T-cell (primary cell): ENCODE results near the gene RALGAPA1. TPM values are rescaled to one million over a fixed set of nuclear protein-coding genes. Genes with fewer than 3 reads are reported as not detected.

Experiments used
- ATAC-seq, 4 experiments: fragments of 200-7000 bp in 3 of 4; fragments of 150-1000 bp in 1 of 4; cut with Tn5 transposase; replicated peaks in 1 of 4; 1 replicate in 3 of 4; 2 replicates in 1 of 4; pipeline ENCODE4 v1.10.0; 2021; ENCODE audit warnings: moderate library complexity in 3 of 4, mild to moderate bottlenecking in 2 of 4, moderate number of reproducible peaks in 1 of 4
- CTCF ChIA-PET, 2 donors: fragments of 300-600 bp; sonication (Branson Sonifier 250); formaldehyde crosslinking; loops; one replicate each; lab custom pipeline; 2022; ENCODE audit warnings: antibody characterized with exemption in 2 of 2; lab: Charles Lee
- POLR2A ChIA-PET, 2 donors: fragments of 300-600 bp; sonication (Branson Sonifier 250); formaldehyde crosslinking; loops; one replicate each; lab custom pipeline; 2022; ENCODE audit warnings: antibody characterized with exemption in 2 of 2; lab: Charles Lee
- DNase-seq, 35 experiments: peaks; one replicate each; pipeline versions ENCODE4 v3.0.0 to v3.0.0-alpha.2; 2013 to 2023
- H3K27ac ChIP-seq: one replicate; pipeline ENCODE4 v1.5.1; 2013; ENCODE audit warnings: low read length
- H3K27me3 ChIP-seq, 2 experiments: replicated peaks in 1 of 2; 1 replicate in 1 of 2; 2 replicates in 1 of 2; pipeline versions ENCODE4 v1.6.1 to v1.7.0; 2013; ENCODE audit warnings: low read length in 1 of 2, mixed read lengths in 1 of 2; ENCODE audit not compliant: control insufficient read depth in 2 of 2, insufficient read depth in 2 of 2; ENCODE audit errors: extremely low read depth in 1 of 2
- H3K36me3 ChIP-seq, 2 donors: 1 replicate in 1 of 2; 2 replicates in 1 of 2; pipeline versions ENCODE4 v1.6.1 to v1.7.0; 2013; ENCODE audit warnings: low read length in 1 of 2; ENCODE audit not compliant: control insufficient read depth in 2 of 2, insufficient read depth in 1 of 2; ENCODE audit errors: extremely low read depth in 1 of 2
- H3K4me1 ChIP-seq, 2 experiments: 1 replicate in 1 of 2; 2 replicates in 1 of 2; pipeline versions ENCODE4 v1.6.1 to v1.7.0; 2013; ENCODE audit warnings: low read length in 2 of 2, mixed read lengths in 1 of 2; ENCODE audit not compliant: insufficient read depth in 2 of 2, control insufficient read depth in 1 of 2; ENCODE audit errors: extremely low read depth in 1 of 2
- H3K4me3 ChIP-seq, 2 donors: 1 replicate in 1 of 2; 2 replicates in 1 of 2; pipeline versions ENCODE4 v1.5.1 to v1.7.0; 2013; ENCODE audit warnings: mild to moderate bottlenecking in 2 of 2, low read length in 1 of 2, moderate library complexity in 1 of 2; ENCODE audit not compliant: control insufficient read depth in 1 of 2; ENCODE audit errors: extremely low read depth in 1 of 2
- H3K9me3 ChIP-seq: 2 replicates; pipeline ENCODE4 v1.7.0; 2013
- H3K27ac Mint-ChIP-seq, 2 donors: one replicate each; pipeline ENCODE4 v1.8.0; 2020 to 2021; ENCODE audit warnings: mild to moderate bottlenecking in 2 of 2, mixed read lengths in 2 of 2
- H3K27me3 Mint-ChIP-seq, 2 donors: one replicate each; pipeline ENCODE4 v1.8.0; 2021 to 2022; ENCODE audit warnings: mixed read lengths in 2 of 2
- H3K36me3 Mint-ChIP-seq: one replicate; pipeline ENCODE4 v1.8.0; 2021; ENCODE audit warnings: mixed read lengths
- H3K4me1 Mint-ChIP-seq, 3 donors: one replicate each; pipeline ENCODE4 v1.8.0; 2020 to 2022; ENCODE audit warnings: mixed read lengths in 3 of 3, mild to moderate bottlenecking in 1 of 3
- H3K4me3 Mint-ChIP-seq, 3 donors: one replicate each; pipeline ENCODE4 v1.8.0; 2020 to 2022; ENCODE audit warnings: mild to moderate bottlenecking in 3 of 3, mixed read lengths in 3 of 3, moderate library complexity in 3 of 3
- H3K9me3 Mint-ChIP-seq, 3 donors: one replicate each; pipeline ENCODE4 v1.8.0; 2020 to 2022; ENCODE audit warnings: mixed read lengths in 3 of 3
- WGBS: methylation state at CpG from one replicate; pipeline ENCODE4 v1.1.5; 2013; ENCODE audit warnings: missing lambda C conversion rate; ENCODE audit not compliant: insufficient coverage; 5-methylcytosine and 5-hydroxymethylcytosine counted together
- total RNA-seq, 35 experiments: library from RNA in 6 of 35; stranded (reverse) in 6 of 35; fragments of 120-200 nt in 1 of 35; gene quantifications; one replicate each; pipeline versions ENCODE4 v1.2.1 to v1.2.4 and lab custom pipeline; 2013 to 2026

The RALGAPA1 gene
- total RNA-seq, 5 donors from 2014 or later (not counting 1 experiment from before 2014, with no cell fraction given): 65.1 to 88.9 (median 82.9) TPM

GRCh38 chr14:35661875-35662274 lies 147.2 kb downstream of the RALGAPA1 start:
- Histone ChIP-seq H3K4me3 (no peak overlapping the region), H3K9me3 (no peaks in the 10 kb centered on the region), H3K4me1 (no peaks in the 10 kb centered on the region), H3K27ac (no peak overlapping the region), H3K36me3 (peaks cover 0 to 7% of the 10 kb centered on the region in 2 donors), H3K27me3 (no peaks in the 10 kb centered on the region)
- CTCF ChIA-PET: no interaction called here
- Mint-ChIP-seq H3K27ac (no peak overlapping the region), H3K4me1 (no peaks in the 10 kb centered on the region), H3K36me3 (peaks cover 45% of the 10 kb centered on the region), H3K9me3 (no peaks in the 10 kb centered on the region), H3K27me3 (no peaks in the 10 kb centered on the region), H3K4me3 (no peak overlapping the region)
- WGBS: no CpG with 5 or more reads among the region's 3 CpGs
- POLR2A ChIA-PET: no interaction called here
- ATAC-seq: no peak
- DNase-seq: no peak

GRCh38 chr14:35653045-35653444 lies 156.1 kb downstream of the RALGAPA1 start:
- H3K4me3 ChIP-seq: no peak overlapping the region
- ATAC-seq (no peak), DNase-seq (no peak)
- ChIA-PET POLR2A (no interaction called here), CTCF (interaction anchor here in 1 of 2 donors (0.6 kb wide), 1 partner anchor 880 kb away, joined by 3 read pairs; no protein-coding TSS in a partner anchor)
- H3K4me3 Mint-ChIP-seq: no peak overlapping the region
- peaks cover 0 to 4% (median 0%) of the 10 kb centered on the region in 3 donors for H3K9me3 Mint-ChIP-seq
- H3K27ac Mint-ChIP-seq: no peak overlapping the region
- no peaks in the 10 kb centered on the region for H3K27me3 ChIP-seq
- H3K27me3 Mint-ChIP-seq: no peaks in the 10 kb centered on the region
- H3K36me3 ChIP-seq: peaks cover 4 to 8% of the 10 kb centered on the region in 2 donors
- H3K4me1 ChIP-seq: no peaks in the 10 kb centered on the region
- 90% methylated on average over 1 of the region's 1 CpG for WGBS
- H3K27ac ChIP-seq: no peak overlapping the region
- H3K9me3 ChIP-seq: no peaks in the 10 kb centered on the region
- no peaks in the 10 kb centered on the region for H3K4me1 Mint-ChIP-seq
- H3K36me3 Mint-ChIP-seq: peaks cover 39% of the 10 kb centered on the region

- CTCF ChIA-PET: no interaction called here
- H3K4me3 Mint-ChIP-seq: no peak overlapping the region
- peaks cover 17 to 34% (median 26%) of the 10 kb centered on the region in 3 donors for H3K9me3 Mint-ChIP-seq
- Histone ChIP-seq H3K27ac (no peak overlapping the region), H3K27me3 (no peaks in the 10 kb centered on the region), H3K36me3 (peaks cover 0 to 30% of the 10 kb centered on the region in 2 donors), H3K4me1 (no peaks in the 10 kb centered on the region), H3K4me3 (no peak overlapping the region), H3K9me3 (no peaks in the 10 kb centered on the region)
- H3K36me3 Mint-ChIP-seq: peaks cover 75% of the 10 kb centered on the region
- POLR2A ChIA-PET: no interaction called here
- H3K27me3 Mint-ChIP-seq: no peaks in the 10 kb centered on the region
- DNase-seq (no peak), ATAC-seq (no peak)
- no peaks in the 10 kb centered on the region for H3K4me1 Mint-ChIP-seq
- H3K27ac Mint-ChIP-seq: no peak overlapping the region
These were observed 165.6 kb downstream of the RALGAPA1 start for GRCh38 chr14:35643513-35643912.

GRCh38 chr14:35637851-35638250 lies 171.2 kb downstream of the RALGAPA1 start:
- no peak overlapping the region for H3K4me3 Mint-ChIP-seq
- H3K36me3 ChIP-seq: peaks cover 0 to 28% of the 10 kb centered on the region in 2 donors
- no peaks in the 10 kb centered on the region for H3K27me3 ChIP-seq
- POLR2A ChIA-PET: no interaction called here
- H3K4me3 ChIP-seq: no peak overlapping the region
- CTCF ChIA-PET: no interaction called here
- no peaks in the 10 kb centered on the region for H3K4me1 ChIP-seq
- H3K9me3 Mint-ChIP-seq: peaks cover 14 to 26% (median 14%) of the 10 kb centered on the region in 3 donors
- no CpG with 5 or more reads among the region's 2 CpGs for WGBS
- no peak for ATAC-seq
- no peaks in the 10 kb centered on the region for H3K9me3 ChIP-seq
- peaks cover 71% of the 10 kb centered on the region for H3K36me3 Mint-ChIP-seq
- H3K27ac Mint-ChIP-seq: no peak overlapping the region
- no peak overlapping the region for H3K27ac ChIP-seq
- no peaks in the 10 kb centered on the region for H3K27me3 Mint-ChIP-seq
- no peaks in the 10 kb centered on the region for H3K4me1 Mint-ChIP-seq
- no peak for DNase-seq

GRCh38 chr14:35637269-35637668 lies 171.8 kb downstream of the RALGAPA1 start:
- ATAC-seq: no peak
- Histone ChIP-seq H3K9me3 (no peaks in the 10 kb centered on the region), H3K27ac (no peak overlapping the region), H3K4me3 (no peak overlapping the region), H3K27me3 (no peaks in the 10 kb centered on the region), H3K4me1 (no peaks in the 10 kb centered on the region), H3K36me3 (peaks cover 0 to 32% of the 10 kb centered on the region in 2 donors)
- H3K4me1 Mint-ChIP-seq: no peaks in the 10 kb centered on the region
- H3K36me3 Mint-ChIP-seq: peaks cover 68% of the 10 kb centered on the region
- no CpG with 5 or more reads among the region's 2 CpGs for WGBS
- no peak overlapping the region for H3K4me3 Mint-ChIP-seq
- no peaks in the 10 kb centered on the region for H3K27me3 Mint-ChIP-seq
- no peak for DNase-seq
- H3K27ac Mint-ChIP-seq: no peak overlapping the region
- POLR2A ChIA-PET: no interaction called here
- H3K9me3 Mint-ChIP-seq: peaks cover 11 to 23% (median 11%) of the 10 kb centered on the region in 3 donors
- CTCF ChIA-PET: no interaction called here

- H3K9me3 ChIP-seq: no peaks in the 10 kb centered on the region
- H3K36me3 ChIP-seq: peaks cover 0 to 19% of the 10 kb centered on the region in 2 donors
- WGBS: no CpG with 5 or more reads among the region's 1 CpG
- Mint-ChIP-seq H3K4me3 (no peak overlapping the region), H3K4me1 (no peaks in the 10 kb centered on the region), H3K27ac (no peak overlapping the region), H3K27me3 (no peaks in the 10 kb centered on the region), H3K36me3 (peaks cover 39% of the 10 kb centered on the region), H3K9me3 (peaks cover 3 to 9% (median 6%) of the 10 kb centered on the region in 3 donors)
- no peaks in the 10 kb centered on the region for H3K4me1 ChIP-seq
- no peaks in the 10 kb centered on the region for H3K27me3 ChIP-seq
- ATAC-seq (no peak), DNase-seq (no peak)
- CTCF ChIA-PET: interaction anchor here in 1 of 2 donors (0.6 kb wide), 1 partner anchor 1124 kb away, joined by 4 read pairs; no protein-coding TSS in a partner anchor
- no peak overlapping the region for H3K27ac ChIP-seq
- H3K4me3 ChIP-seq: no peak overlapping the region
- POLR2A ChIA-PET: interaction anchor here (0.5 kb wide), 2 partner anchors 173 to 488 kb away, joined by 3 to 8 read pairs; no protein-coding TSS in a partner anchor
These were observed 176.4 kb downstream of the RALGAPA1 start for GRCh38 chr14:35632676-35633075.
